Adrenal gland (tissue), 12 donors: ENCODE results near the gene ZNF711. TPM values are rescaled to one million over a fixed set of nuclear protein-coding genes. Genes with fewer than 3 reads are reported as not detected.
"Not testable (repeated sequence)": the region's sequence is repeated elsewhere in the genome, so short reads cannot be mapped to it uniquely, and the experiment has no call there.

Source experiments
- DNase-seq, 7 donors: peaks; one replicate each; pipeline ENCODE4 v3.0.0-alpha.2; 2019 to 2020
- H3K27ac ChIP-seq, 5 donors: fragments of 200-600 bp; sonication (generic) in 4 of 5; 1 replicate in 3 of 5; 2 replicates in 2 of 5; pipeline versions ENCODE4 v1.5.1 to v1.8.0; 2016 to 2020; ENCODE audit warnings: mild to moderate bottlenecking in 1 of 5
- H3K27me3 ChIP-seq: fragments of 200-600 bp; 2 replicates; pipeline ENCODE4 v1.8.0; 2021
- H3K36me3 ChIP-seq, 2 donors: fragments of 200-600 bp; replicated peaks in 1 of 2; 1 replicate in 1 of 2; 2 replicates in 1 of 2; pipeline versions ENCODE4 v1.5.1 to v1.8.0; 2018 to 2022
- H3K4me1 ChIP-seq, 2 donors: fragments of 200-600 bp; replicated peaks in 1 of 2; 1 replicate in 1 of 2; 2 replicates in 1 of 2; pipeline versions ENCODE4 v1.5.1 to v1.8.0; 2018 to 2021
- H3K4me3 ChIP-seq, 4 donors: fragments of 200-600 bp; sonication (generic) in 3 of 4; one replicate each; pipeline ENCODE4 v1.5.1; 2016 to 2018
- H3K9me3 ChIP-seq, 3 donors: fragments of 200-600 bp; sonication (generic) in 1 of 3; replicated peaks in 1 of 3; 1 replicate in 2 of 3; 2 replicates in 1 of 3; pipeline versions ENCODE4 v1.5.1 to v1.8.0; 2016 to 2021
- POLR2A ChIP-seq, 2 donors: fragments of 450-650 bp; IDR thresholded peaks; one replicate each; pipeline ENCODE4 v1.6.1; 2017; ENCODE audit warnings: antibody characterized with exemption in 2 of 2, mild to moderate bottlenecking in 2 of 2, moderate library complexity in 1 of 2
- WGBS, 4 donors: extraction: QIAGEN DNeasy Blood & Tissue Kit in 2 of 4; methylation state at CpG; one replicate each; pipeline versions ENCODE4 v1.1.5 to v1.1.7; 2013 to 2017; 5-methylcytosine and 5-hydroxymethylcytosine counted together
- intact Hi-C, 2 donors: fragments of 100-400 bp; cut with DNase I; formaldehyde crosslinking; loops; one replicate each; pipeline versions ENCODE4 v1.14.1 to v1.15.0; 2022 to 2023
- polyA plus RNA-seq, 3 donors: library from polyadenylated mRNA; stranded (reverse); fragments of 200-250 nt in 2 of 3; fragments of 350-450 nt in 1 of 3; fragmentation: Illumina TruSeq in 1 of 3; extraction: RNeasy Lipid Tissue Mini Kit (QIAGEN cat#74804) in 1 of 3; gene quantifications; one replicate each; pipeline ENCODE4 v1.2.3, GENCODE V29; 2013 to 2014
- total RNA-seq, 9 donors: library from RNA; depleted of rRNA in 4 of 9; stranded (reverse); fragments of >200 nt in 4 of 9; fragments of 120-200 nt in 1 of 9; fragmentation: NEBNext Ultra II Directional in 1 of 9; extraction: Animal tissue kit (Norgen Biotek cat#: 25700) in 1 of 9; gene quantifications; one replicate each; pipeline versions ENCODE4 v1.1.0 to v1.2.4, GENCODE V29; 2013 to 2023
- TF ChIP-seq, protein P1 (sequence below), 6 experiments: fragments of 450-650 bp in 4 of 6; fragments of 200-600 bp in 2 of 6; sonication (generic) in 1 of 6; IDR thresholded peaks; 1 replicate in 5 of 6; 2 replicates in 1 of 6; pipeline versions ENCODE4 v1.5.1 to v1.8.0; 2016 to 2021; ENCODE audit warnings: antibody characterized with exemption in 6 of 6, mild to moderate bottlenecking in 2 of 6, moderate library complexity in 1 of 6
- donor health status: healthy with polysubstance abuse.
- donor health status: Bipolar disorder and iron deficiency.
- donor health status: DM: yes; HTN: yes; CAD: no.
- donor health status: DM: no; HTN: no; CAD: no.
- donor health status: DM: no; HTN: no; CAD: no.
- donor health status: DM: yes; HTN: yes; CAD: no.

ZNF711 gene
- total and polyA plus RNA-seq, 12 donors, result 10.6 to 66.8 (median 21.3) TPM

DNA sequence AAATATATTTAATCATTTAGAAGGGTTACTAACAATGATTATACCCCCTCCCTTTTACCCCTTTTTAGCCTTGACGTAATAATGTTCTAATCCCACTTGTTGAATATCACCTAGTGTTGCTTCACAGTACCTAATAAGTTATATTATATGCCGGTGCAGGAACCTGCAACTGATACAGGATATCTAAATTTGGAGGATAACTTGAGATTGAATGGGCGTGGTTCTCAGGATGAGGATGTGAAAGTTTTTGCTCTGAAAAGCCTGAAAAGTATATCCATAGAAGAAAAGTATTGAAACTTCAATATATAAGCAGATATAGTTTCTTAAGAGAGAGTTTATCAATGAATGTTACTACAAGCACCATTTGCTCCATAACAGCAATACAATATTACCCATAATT, 59.8 kb downstream of the ZNF711 start:
- Histone ChIP-seq H3K36me3 (no peaks in the 10 kb centered on the region), H3K4me3 (no peak overlapping the region), H3K4me1 (no peaks in the 10 kb centered on the region), H3K27me3 (no peaks in the 10 kb centered on the region), H3K27ac (no peak overlapping the region), H3K9me3 (no peaks in the 10 kb centered on the region)
- no peak for DNase-seq
- TF ChIP-seq, protein P1, sequence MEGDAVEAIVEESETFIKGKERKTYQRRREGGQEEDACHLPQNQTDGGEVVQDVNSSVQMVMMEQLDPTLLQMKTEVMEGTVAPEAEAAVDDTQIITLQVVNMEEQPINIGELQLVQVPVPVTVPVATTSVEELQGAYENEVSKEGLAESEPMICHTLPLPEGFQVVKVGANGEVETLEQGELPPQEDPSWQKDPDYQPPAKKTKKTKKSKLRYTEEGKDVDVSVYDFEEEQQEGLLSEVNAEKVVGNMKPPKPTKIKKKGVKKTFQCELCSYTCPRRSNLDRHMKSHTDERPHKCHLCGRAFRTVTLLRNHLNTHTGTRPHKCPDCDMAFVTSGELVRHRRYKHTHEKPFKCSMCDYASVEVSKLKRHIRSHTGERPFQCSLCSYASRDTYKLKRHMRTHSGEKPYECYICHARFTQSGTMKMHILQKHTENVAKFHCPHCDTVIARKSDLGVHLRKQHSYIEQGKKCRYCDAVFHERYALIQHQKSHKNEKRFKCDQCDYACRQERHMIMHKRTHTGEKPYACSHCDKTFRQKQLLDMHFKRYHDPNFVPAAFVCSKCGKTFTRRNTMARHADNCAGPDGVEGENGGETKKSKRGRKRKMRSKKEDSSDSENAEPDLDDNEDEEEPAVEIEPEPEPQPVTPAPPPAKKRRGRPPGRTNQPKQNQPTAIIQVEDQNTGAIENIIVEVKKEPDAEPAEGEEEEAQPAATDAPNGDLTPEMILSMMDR (IDR thresholded peaks at IDR 0.05), result no peak
- no peak for TF ChIP-seq POLR2A (IDR thresholded peaks at IDR 0.05)
- 67 to 81% (median 75%) methylated on average over 3 of the region's 3 CpGs for WGBS, 4 donors
- intact Hi-C loops, result no loop called here

DNA sequence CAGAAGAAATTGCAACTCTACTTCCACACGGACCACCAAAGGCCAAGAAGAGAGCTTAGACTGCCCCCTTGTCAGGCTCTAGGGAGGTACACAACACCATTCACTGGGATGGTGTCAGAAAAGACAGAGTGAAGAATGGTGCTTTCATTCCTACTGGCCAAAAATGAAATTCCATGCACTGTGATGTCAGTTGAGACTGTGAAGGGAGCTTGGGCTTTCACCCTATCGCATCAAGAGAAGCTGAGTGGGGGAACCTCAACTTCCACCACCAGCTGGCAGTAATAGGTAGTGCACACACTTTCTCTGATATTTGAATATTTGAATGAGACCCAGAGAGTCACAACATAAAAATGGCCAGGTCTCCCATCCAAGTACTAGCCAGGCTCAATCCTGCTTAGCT, 65.9 kb downstream of the ZNF711 start:
- DNase-seq, result no peak
- Histone ChIP-seq H3K36me3 (no peaks in the 10 kb centered on the region), H3K9me3 (no peaks in the 10 kb centered on the region), H3K27ac (no peak overlapping the region), H3K27me3 (no peaks in the 10 kb centered on the region), H3K4me1 (no peaks in the 10 kb centered on the region), H3K4me3 (no peak overlapping the region)
- TF ChIP-seq, protein P1 (IDR thresholded peaks at IDR 0.05), result no peak
- 69 to 94% (median 80%) methylated on average over 2 of the region's 2 CpGs; no CpG with 5 or more reads in 1 of the 4 donors for WGBS, 4 donors
- intact Hi-C loops, result no loop called here

DNA sequence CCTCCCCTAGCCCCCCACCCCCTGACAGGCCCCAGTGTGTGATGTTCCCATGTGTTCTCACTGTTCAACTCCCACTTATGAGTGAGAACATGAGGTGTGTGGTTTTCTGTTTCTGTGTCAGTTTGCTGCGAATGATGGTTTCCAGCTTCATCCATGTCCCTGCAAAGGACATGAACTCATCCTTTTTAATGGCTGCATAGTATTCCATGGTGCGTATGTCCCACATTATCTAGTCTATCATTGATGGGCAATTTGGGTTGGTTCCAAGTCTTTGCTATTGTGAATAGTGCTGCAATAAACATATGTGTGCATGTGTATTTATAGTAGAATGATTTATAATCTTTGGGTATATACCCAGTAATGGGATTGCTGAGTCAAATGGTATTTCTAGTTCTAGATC, 67.6 kb downstream of the ZNF711 start:
- DNase-seq, intact Hi-C loops, H3K4me1 ChIP-seq, H3K27ac ChIP-seq, H3K36me3 ChIP-seq, H3K27me3 ChIP-seq, H3K9me3 ChIP-seq, H3K4me3 ChIP-seq: not testable (repeated sequence)
- WGBS, 4 donors, result 86 to 100% (median 94%) methylated on average over 2 of the region's 2 CpGs

Other genes with a start within 250 kb of the ZNF711 start
- gene APOOL, start 240.1 kb upstream of the ZNF711 start, total RNA-seq, result 10 to 100 TPM in 8 of 9 donors, 1 to 10 TPM in 1; 6.0 to 37.7 (median 19.2) TPM
- gene APOOL, start 240.1 kb upstream of the ZNF711 start, polyA plus RNA-seq, result 10 to 100 TPM in 1 of 3 donors, 1 to 10 TPM in 2; 2.7 to 24.6 (median 4.7) TPM
- gene SATL1, start 212 bp upstream of the ZNF711 start, total RNA-seq, result 1 to 10 TPM in 2 of 9 donors, under 1 TPM in 6, not detected in 1; 0.09 to 2.1 (median 0.51) TPM
- under 1 TPM; 0.40 to 0.97 (median 0.94) TPM for gene SATL1, start 212 bp upstream of the ZNF711 start, polyA plus RNA-seq
- gene POF1B, start 135.7 kb downstream of the ZNF711 start, total RNA-seq, result 1 to 10 TPM in 1 of 9 donors, under 1 TPM in 8; 0.06 to 2.0 (median 0.28) TPM
- under 1 TPM; 0.10 to 0.75 (median 0.16) TPM for gene POF1B, start 135.7 kb downstream of the ZNF711 start, polyA plus RNA-seq